T-helper 2 cell treated with Interferon-gamma antibody and Interleukin-4, amounts not matched to agents 5 μg/mL and 100 μg/mL, for 36 hours (primary cell): ENCODE measurements around the gene BPIFB3.

Source experiments
- DNase-seq: peaks from one replicate; pipeline ENCODE4 v3.0.0; 2021; ENCODE audit warnings: low spot score
- H3K27ac Mint-ChIP-seq: one replicate; pipeline ENCODE4 v1.8.0; 2021; ENCODE audit warnings: mild to moderate bottlenecking, mixed read lengths
- H3K27me3 Mint-ChIP-seq: one replicate; pipeline ENCODE4 v1.8.0; 2021; ENCODE audit warnings: low read depth, mixed read lengths
- H3K36me3 Mint-ChIP-seq: one replicate; pipeline ENCODE4 v1.8.0; 2021; ENCODE audit warnings: low read depth, mixed read lengths
- H3K4me1 Mint-ChIP-seq: one replicate; pipeline ENCODE4 v1.8.0; 2021; ENCODE audit warnings: low read depth, mixed read lengths
- H3K4me3 Mint-ChIP-seq: one replicate; pipeline ENCODE4 v1.8.0; 2022; ENCODE audit warnings: mild to moderate bottlenecking, moderate library complexity, mixed read lengths
- H3K9me3 Mint-ChIP-seq: one replicate; pipeline ENCODE4 v1.8.0; 2021; ENCODE audit warnings: mixed read lengths

Gene BPIFB3

DNA sequence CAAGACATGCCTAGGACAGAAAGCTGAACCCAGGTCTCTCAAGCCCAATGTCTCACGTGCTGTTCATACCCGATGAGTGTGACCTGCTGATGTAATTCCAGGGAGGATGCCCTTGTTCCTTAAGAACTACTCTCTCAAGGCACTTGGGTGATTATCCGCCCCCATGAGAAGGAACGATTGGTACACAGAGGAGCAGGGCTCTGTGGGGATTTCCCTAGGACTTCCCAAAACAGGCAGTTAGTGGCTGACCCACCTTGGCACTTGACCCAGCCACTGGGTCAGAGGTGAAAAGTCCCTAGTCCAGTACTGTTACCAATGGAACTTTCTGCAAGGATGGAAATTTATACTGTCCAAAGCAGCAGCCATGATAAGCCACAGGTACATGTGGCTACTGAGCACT is 31.4 kb upstream of the BPIFB3 start:
- DNase-seq: no peak
- Mint-ChIP-seq H3K27me3 (peaks cover 3% of the 10 kb centered on the region), H3K27ac (no peak overlapping the region)

DNA sequence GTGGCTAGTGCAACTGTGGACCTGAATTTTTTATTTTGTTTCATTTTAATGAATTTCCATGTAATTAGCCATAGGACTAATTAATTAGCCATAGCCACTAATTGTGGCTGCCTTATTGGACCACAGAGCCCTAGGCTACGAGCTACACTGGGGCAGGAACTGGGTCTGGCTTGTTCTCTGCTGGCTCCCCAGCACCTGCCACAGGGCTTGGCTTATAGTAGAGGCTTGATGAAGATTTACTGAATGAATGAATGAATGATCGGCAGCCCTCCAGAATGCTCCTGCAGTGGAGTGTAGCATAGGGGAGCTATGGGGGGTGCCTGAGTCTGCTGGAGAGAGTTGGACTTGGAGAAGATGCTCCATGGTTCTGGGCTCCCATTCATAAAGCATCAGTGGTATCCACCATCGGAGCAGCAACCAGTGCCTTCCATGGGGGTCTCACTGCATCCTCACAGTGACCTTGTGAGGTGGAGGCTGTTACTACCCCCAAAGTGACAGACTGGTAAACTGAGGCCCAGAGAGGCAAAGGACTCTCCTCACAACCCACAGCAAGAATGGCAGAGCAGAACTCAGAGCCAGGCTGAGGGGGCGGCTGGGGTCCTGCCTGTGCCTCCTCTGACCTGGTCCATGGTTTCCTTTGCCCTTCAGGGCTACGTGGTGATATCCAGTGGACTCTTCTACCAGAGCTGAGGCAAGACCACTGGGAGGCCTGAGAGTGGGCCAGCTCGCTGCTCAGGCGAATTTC is 30.8 kb upstream of the BPIFB3 start:
- Mint-ChIP-seq H3K27me3 (no peaks in the 10 kb centered on the region), H3K4me3 (no peak overlapping the region), H3K4me1 (no peaks in the 10 kb centered on the region), H3K9me3 (no peaks in the 10 kb centered on the region), H3K36me3 (no peaks in the 10 kb centered on the region), H3K27ac (no peak overlapping the region)
- no peak for DNase-seq

More for the DNA sequence above, 31.4 kb upstream of the BPIFB3 start:
- H3K4me1 Mint-ChIP-seq: no peaks in the 10 kb centered on the region
- H3K36me3 Mint-ChIP-seq: no peaks in the 10 kb centered on the region
- H3K9me3 Mint-ChIP-seq: no peaks in the 10 kb centered on the region
- no peak overlapping the region for H3K4me3 Mint-ChIP-seq

DNA sequence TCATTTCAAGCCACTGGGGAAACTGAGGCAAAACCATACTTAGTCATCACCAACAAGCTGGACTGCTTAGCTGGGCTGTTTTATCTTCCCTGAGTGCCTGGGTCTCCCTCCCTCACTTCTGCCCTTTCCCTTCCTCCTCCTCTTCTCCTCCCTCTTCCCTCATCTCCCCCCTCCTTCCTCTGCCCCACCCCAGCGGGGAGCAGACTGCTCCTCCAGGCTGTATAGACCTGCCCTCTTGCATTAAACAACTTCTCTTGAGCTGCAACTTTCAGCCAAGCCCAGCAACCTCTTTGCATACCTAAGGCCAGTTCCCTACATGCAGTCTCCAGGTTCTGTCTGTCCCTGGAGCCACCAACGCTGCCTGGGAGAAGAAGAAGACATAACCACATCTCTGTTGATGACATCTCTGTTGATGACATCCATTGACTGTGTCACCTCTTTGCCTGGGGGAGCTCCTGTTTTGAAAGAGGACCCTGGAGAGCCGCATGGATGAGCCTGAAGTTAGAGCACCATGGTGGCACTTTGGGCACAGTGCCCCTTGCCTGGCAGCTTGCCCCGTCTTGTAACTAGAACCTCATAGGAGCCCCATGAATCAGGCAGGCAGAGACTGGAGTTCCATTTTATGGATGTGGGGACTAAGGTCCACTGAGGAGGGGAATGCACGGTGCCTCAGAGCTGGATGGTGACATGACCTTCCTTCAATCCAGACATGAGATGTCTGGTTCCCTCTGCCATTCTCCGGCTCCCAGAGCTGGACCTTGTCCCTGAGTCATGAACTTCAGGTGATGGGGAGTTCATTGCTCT is 30.1 kb upstream of the BPIFB3 start:
- DNase-seq: no peak
- Mint-ChIP-seq H3K4me3 (no peak overlapping the region), H3K4me1 (no peaks in the 10 kb centered on the region), H3K9me3 (no peaks in the 10 kb centered on the region), H3K27me3 (no peaks in the 10 kb centered on the region), H3K36me3 (no peaks in the 10 kb centered on the region), H3K27ac (no peak overlapping the region)

GRCh38 chr20:33024243-33024560 is 29.5 kb upstream of the BPIFB3 start:
- Mint-ChIP-seq H3K27me3 (no peaks in the 10 kb centered on the region), H3K4me1 (no peaks in the 10 kb centered on the region), H3K36me3 (no peaks in the 10 kb centered on the region), H3K9me3 (no peaks in the 10 kb centered on the region), H3K27ac (no peak overlapping the region), H3K4me3 (no peak overlapping the region)
- DNase-seq: no peak

- Mint-ChIP-seq H3K4me3 (no peak overlapping the region), H3K9me3 (no peaks in the 10 kb centered on the region), H3K27me3 (no peaks in the 10 kb centered on the region), H3K4me1 (no peaks in the 10 kb centered on the region), H3K36me3 (no peaks in the 10 kb centered on the region), H3K27ac (no peak overlapping the region)
- no peak for DNase-seq
Observed at GRCh38 chr20:33024609-33025317, 28.9 kb upstream of the BPIFB3 start.

DNA sequence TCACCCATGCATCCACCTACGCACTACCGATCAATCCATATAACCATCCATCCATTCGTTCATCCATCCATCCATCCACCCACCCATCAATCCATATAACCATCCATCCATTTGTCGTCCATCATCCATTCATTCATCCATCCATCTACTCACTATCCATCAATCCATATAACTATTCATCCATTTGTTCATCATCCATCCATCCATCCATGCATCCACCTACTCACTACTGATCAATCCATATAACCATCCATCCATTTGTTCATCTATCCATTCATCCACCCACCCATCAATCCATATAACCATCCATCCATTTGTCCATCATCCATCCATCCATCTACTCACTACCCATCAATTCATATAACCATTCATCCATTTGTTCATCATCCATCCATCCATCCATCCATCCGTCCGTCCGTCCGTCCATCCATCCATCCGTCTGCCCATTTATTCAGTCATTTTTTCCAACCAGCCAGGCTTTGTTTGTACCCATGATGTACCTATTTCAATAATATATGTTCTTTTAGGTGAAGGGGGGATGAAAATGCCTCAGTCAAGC is 28.3 kb upstream of the BPIFB3 start:
- no peak overlapping the region for H3K27ac Mint-ChIP-seq
- H3K9me3 Mint-ChIP-seq: no peaks in the 10 kb centered on the region
- no peak for DNase-seq
- no peaks in the 10 kb centered on the region for H3K36me3 Mint-ChIP-seq
- H3K27me3 Mint-ChIP-seq: no peaks in the 10 kb centered on the region
- no peaks in the 10 kb centered on the region for H3K4me1 Mint-ChIP-seq
- no peak overlapping the region for H3K4me3 Mint-ChIP-seq

DNA sequence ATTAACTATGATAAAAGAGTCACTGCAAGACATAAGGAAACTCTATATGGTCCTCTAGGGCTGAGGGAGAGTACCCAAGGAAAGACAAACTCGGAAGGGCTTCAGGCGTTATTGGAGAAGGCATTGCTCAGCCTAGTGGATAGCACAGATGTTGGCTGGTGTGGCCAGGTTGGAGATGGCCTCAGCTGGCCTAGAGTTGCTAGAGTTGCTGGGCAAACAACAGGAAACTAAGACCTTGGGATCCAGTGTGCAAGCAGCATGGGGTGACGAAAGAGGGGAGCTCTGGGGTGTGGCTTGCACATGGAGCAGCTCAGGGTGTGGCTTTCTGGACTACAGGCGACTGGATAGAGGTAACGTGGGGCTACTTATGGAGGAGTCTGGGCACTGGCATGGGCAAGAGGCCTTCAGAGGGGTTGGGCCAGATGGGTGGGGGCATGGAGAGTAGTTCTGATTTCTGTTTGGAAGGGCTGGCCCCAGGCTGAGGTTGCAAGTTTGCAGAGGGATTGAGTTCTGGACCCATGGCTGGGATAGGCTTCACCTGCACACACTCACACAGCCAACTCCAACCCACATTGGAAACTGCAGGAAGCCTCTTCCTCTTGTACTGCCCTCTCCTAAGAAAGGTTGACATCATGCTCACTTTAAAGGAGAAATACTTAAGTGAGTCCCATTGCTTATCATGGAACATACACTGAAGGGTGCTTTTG is 27.5 kb upstream of the BPIFB3 start:
- Mint-ChIP-seq H3K36me3 (no peaks in the 10 kb centered on the region), H3K4me3 (no peak overlapping the region), H3K4me1 (no peaks in the 10 kb centered on the region), H3K9me3 (no peaks in the 10 kb centered on the region), H3K27ac (no peak overlapping the region), H3K27me3 (no peaks in the 10 kb centered on the region)
- DNase-seq: no peak

DNA sequence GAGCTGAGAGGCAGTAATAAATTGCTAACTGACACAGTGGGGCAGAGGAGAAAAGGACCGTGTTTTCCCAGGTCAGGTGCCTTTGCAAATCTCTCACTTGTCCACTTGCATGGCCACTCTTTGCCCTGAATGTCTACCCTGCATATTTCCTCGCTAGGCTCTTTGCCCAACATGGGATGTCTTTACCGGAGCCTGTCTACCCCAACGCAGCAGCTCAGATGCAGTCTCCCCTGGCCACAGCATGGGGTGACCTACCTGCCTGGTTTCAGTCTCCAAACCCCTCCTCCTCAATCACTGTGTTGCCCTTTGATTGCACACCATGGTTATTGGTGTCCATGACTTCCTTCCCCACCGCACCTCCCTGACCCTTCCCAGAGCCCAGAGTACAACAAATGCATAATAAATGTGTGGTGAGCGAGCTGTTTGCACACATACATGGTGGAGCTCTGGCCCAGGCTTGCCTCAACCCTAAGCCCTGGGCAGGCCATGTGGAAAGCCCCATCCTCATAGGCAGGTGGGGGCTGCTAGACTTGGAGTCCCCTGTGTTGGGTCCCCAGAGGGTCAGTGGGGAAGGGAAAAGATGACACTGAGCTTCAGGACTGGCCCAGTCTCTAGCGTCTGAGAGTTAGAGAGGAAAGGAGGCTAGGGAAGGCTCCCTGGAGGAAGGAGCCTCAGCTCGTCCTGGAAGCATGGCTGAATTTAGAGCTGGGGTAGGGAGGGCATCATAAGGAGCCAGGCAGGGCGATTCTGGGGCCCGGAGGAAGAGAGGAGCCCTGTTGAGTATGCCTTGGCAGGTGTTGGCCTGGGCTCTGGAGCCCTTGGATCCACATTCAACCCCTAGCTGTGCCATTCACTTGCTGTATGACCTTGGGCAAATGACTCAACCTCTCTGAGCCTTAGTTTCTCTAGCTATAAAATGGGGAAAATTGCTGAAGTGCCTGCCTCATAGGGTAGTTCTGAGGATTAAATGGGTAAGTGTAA is 26.6 kb upstream of the BPIFB3 start:
- H3K9me3 Mint-ChIP-seq: no peaks in the 10 kb centered on the region
- no peak overlapping the region for H3K4me3 Mint-ChIP-seq
- DNase-seq: no peak
- H3K36me3 Mint-ChIP-seq: no peaks in the 10 kb centered on the region
- no peaks in the 10 kb centered on the region for H3K27me3 Mint-ChIP-seq
- no peak overlapping the region for H3K27ac Mint-ChIP-seq
- H3K4me1 Mint-ChIP-seq: no peaks in the 10 kb centered on the region

DNA sequence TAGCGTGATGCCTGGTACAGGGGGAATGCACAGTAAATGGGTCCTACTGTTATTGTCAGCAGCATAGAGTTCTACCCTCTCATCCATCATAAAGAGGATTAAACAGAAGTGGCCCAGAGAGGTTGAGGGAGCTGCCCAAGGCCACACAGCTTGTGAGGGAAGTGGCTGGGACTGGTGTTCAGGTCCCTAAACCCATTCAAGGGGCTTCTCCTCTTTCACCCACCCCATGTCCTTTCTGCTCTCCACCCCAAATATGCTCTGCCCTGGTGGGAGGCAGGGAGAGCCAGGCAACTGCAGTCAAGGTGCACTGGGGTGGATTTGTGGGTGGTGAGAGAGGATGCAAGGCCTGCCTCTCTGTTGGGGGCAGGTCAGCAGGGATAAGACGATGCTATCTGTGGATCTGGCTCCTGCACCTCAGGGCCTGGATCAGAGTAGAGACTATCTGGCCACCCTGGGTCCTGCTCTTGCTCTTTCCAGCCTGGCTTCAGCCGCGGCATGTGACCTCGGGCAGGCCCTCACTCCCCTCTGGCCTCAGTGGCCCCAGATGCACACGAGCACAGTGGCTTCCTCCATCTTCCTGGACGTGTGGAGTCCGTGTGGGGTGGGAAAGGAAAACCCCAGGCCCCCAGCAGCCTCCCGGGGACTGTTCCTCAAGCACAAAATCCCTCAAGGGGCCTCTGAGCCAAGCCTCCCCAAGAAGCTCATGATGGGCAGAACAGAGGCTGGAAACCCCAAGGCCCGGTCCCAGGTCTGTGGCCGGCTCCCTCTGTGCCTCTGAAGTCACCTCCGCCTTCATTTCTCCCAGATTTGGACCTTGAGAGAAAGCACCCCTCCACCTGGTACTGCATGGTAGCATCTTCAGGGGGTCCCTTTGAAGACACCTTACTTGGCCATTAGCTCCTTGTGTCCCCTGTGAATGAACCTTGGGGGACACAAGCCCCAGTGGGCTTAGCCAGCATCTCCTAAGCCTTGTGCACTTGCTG is 25.6 kb upstream of the BPIFB3 start:
- no peaks in the 10 kb centered on the region for H3K4me1 Mint-ChIP-seq
- no peak overlapping the region for H3K4me3 Mint-ChIP-seq
- no peaks in the 10 kb centered on the region for H3K27me3 Mint-ChIP-seq
- H3K27ac Mint-ChIP-seq: no peak overlapping the region
- no peak for DNase-seq
- H3K36me3 Mint-ChIP-seq: no peaks in the 10 kb centered on the region
- H3K9me3 Mint-ChIP-seq: no peaks in the 10 kb centered on the region

DNA sequence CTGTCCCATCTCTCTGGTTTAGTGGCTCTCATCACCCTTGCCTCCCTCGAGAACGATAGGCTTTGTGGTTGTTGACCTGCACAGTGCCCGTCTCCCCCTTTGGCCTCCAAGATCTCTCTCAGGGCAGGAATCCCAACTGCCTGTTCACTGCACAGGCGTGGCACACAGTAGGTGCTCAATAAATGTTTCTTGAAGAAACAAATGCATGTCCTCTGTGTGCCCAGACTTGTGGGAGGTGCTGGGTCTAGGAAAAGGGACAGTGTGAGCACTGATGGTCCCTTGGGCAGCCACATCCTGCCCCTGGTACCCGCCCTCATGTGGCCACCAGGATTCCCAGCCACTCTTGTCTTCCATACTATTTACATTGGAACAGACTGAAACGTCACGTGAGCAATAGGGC is 24.8 kb upstream of the BPIFB3 start:
- H3K36me3 Mint-ChIP-seq: no peaks in the 10 kb centered on the region
- no peak overlapping the region for H3K4me3 Mint-ChIP-seq

GRCh38 chr20:33030076-33030475 is 23.6 kb upstream of the BPIFB3 start:
- H3K4me3 Mint-ChIP-seq: no peak overlapping the region
- no peaks in the 10 kb centered on the region for H3K4me1 Mint-ChIP-seq
- H3K27ac Mint-ChIP-seq: no peak overlapping the region
- H3K27me3 Mint-ChIP-seq: no peaks in the 10 kb centered on the region
- no peak for DNase-seq
- no peaks in the 10 kb centered on the region for H3K36me3 Mint-ChIP-seq
- no peaks in the 10 kb centered on the region for H3K9me3 Mint-ChIP-seq

More for the DNA sequence above, 24.8 kb upstream of the BPIFB3 start:
- no peaks in the 10 kb centered on the region for H3K9me3 Mint-ChIP-seq
- H3K27me3 Mint-ChIP-seq: no peaks in the 10 kb centered on the region
- no peaks in the 10 kb centered on the region for H3K4me1 Mint-ChIP-seq
- no peak overlapping the region for H3K27ac Mint-ChIP-seq
- no peak for DNase-seq

- H3K4me1 Mint-ChIP-seq: no peaks in the 10 kb centered on the region
- H3K27ac Mint-ChIP-seq: no peak overlapping the region
- no peaks in the 10 kb centered on the region for H3K36me3 Mint-ChIP-seq
- H3K27me3 Mint-ChIP-seq: no peaks in the 10 kb centered on the region
- H3K4me3 Mint-ChIP-seq: no peak overlapping the region
- H3K9me3 Mint-ChIP-seq: no peaks in the 10 kb centered on the region
- no peak for DNase-seq
Observed at GRCh38 chr20:33030569-33030968, 23.1 kb upstream of the BPIFB3 start.
